DMS79 (cell line): Measurements from ENCODE around the gene ENTPD2.
"Not testable (repeated sequence)": the region's sequence is repeated elsewhere in the genome, so short reads cannot be mapped to it uniquely, and the experiment has no call there.

ENCODE experiments used
- DNase-seq: peaks from one replicate; lab custom pipeline; 2025; lab: John Stamatoyannopoulos, UW

The ENTPD2 gene

DNA sequence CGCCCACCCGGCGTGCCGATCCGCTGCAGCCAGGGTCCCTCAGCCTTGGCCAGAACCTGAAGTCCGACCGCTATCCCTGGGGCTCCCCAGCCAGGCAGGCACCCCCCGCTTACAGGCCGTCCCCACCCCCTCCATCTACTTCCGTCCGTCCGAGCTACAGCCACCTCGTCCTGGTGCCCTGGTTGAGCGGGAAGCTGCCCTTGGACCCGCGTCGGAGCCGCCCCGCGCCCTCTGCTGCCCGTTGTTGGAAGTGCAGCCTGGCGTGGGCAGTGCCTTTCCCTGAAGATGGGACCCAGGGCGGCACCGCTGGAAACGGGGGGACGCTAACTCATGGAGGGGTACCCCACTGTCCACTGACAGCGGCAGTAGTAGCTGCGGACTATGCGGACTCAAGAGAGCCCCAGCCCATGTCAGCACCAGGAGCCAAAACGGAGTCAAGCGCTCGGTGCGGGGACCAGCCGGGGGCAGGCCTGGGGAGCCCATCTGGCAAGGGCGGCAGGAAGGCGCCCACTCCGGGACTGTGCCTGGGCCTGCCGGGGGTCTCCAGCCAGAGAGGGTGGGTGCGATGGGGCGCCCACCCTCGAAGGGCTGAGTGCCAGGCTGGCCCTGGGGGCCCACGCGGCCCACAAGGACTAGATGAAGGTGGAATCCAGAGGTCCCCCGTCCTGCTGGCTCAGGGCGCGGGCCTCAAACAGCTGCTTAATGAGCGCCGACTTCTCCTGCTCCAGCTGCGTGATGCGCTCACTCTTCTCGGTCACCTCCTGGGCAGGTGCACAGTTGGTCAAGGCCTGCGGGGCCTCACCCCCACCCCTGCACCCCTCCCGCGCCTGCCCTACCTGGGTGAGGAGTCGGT is 10.4 kb upstream of the ENTPD2 start:
- DNase-seq = no peak

DNA sequence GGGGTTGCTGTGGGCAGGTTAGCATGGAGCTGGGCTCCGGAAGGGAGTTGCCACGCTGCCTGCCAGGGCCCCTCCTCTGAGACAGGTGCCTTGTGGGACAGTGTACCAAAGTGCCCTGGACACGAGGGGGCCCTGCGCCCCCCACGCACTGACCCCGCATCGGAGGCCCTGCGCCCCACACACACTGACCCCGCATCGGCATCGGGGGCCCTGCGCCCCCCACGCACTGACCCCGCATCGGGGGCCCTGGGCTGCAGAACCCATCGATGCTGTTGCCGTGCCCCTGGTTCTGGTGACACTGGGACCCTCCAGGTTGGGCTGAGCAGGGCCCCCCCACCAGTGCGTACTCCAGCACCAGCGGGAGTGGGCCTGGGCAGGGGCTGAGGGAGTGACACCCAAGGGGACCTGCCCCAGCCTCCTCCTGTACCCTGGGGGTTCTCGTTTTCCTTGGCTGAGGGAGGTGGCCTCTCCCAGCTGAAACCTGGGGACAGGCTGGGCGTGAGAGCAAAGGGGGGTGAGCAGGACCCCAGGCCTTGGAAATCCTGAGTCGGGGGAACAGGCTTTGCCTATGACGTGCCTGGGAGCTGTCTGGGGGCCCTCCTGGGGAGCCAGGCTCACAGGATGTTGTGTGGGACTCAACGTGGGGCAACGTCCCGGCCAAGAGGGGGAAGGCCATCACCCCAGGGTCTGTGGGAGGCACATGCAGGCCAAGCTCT is 9.6 kb upstream of the ENTPD2 start:
- no peak for DNase-seq

DNA sequence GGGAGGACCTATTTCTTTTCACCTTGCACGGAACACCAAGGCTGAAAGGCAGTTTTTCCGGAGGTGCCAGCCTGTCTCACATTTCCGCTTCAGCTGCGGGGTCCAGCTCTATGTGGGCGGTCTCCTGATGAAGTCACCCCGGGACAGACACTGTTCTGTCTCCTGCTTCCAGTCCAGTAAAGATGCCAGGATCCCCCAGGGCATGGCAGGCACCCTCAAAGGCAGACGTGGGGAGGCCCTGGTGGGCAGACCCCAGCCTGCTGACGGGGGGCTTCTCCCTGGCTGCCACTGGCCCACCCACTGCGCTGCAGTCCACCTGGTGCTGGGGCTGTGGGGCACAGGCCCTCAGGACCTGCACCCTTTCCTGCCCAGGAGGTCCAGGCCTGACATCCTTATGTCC is 8.9 kb upstream of the ENTPD2 start:
- not testable (repeated sequence) for DNase-seq

DNA sequence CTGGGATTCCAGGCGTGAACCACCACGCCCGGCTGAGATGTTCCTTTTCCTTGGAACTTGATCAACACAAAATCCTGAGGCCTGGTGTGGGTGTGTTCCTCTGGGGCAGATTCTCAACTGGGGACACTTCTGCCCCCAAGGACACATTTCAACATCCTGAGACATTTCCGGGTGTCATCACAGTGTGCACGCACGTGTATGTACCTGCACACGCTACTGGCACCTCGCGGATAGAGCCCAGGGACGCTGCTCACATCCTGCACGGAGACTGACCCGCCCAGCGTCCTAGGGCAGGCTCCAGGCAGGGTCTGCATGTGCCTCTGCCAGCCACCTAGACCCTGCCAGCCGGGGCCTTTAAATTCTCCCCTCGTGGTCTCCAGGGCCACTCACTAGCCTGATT is 8.5 kb upstream of the ENTPD2 start:
- DNase-seq = no peak

DNA sequence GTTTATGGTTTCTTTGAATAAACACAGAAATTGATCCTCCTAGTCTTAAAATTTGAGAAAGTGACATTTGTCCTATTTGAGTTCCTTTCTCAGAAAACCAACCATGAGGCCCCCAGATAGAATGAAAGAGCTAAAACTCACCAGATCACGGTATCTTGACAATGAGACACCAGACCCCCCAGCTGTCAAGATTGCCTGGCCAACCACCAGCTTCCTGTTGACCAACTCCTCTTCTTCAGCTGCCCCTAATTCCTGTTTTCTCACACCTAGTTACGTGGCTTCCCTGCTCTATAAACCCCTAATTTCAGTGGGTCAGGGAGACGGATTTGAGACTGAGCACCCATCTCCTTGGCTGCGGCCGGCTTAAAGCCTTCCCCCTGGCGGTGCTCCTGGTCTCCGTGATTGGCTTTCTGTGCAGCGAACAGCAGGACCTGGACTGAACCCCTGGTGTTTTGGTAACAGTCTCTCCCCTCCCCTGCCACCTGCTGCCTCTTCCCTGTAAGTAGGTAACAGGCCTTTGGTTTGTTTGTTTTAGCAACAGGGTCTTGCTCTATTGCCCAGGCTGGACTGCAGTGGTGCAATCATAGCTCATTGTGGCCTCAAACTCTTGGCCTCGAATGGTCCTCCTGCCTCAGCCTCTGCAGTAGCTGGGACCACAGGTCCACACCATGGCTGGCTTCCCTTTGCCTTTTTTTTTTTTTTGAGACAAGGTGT is 4.8 kb upstream of the ENTPD2 start:
- no peak for DNase-seq

DNA sequence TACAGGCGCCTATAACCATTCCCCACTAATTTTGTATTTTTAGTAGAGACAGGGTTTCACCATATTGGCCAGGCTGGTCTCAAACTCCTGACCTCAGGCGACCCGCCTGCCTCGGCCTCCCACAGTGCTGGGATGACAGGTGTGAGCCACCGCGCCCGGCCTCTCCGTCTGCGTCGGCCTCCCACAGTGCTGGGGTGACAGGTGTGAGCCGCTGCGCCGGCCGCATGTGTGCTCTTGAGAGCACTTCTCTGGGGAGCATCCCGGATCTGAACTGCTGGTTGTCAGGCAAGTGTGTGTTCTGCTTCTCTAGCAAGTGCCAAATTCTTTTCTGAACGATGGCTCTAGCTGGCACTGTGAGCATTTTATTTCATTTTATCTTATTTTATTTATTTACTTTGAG is 3.7 kb upstream of the ENTPD2 start:
- peak; percentile 66 for DNase-seq

DNA sequence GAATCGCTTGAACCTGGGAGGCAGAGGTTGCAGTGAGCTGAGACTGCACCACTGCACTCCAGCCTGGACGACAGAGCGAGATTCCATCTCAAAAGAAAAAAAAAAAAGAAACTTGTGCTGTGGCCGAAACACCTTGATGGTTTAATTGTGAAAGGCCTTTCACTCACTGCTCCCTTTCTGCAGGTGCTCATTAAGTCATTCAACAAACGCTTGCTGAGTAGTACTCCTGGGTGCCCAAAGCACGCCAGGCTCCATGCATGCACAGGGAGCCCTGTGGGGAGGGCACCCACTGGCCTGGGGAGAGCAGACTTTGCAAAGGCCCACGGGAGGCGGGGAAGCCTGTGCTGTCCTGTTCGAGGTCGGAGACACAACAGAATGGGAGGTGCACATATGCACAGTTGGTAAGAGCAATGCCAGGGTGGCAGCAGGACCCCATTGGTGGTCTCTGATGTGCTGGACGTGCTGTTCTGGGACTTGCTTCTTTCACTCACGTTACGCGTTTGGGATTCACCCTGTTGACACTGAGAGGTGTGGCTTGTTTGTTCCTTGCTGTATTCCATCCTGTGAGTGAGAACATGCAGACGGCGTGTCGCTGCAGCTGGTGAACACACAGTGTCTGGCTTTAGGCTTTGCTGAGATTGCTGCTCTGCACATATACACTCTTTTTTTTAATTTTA is 3.0 kb upstream of the ENTPD2 start:
- no peak for DNase-seq

DNA sequence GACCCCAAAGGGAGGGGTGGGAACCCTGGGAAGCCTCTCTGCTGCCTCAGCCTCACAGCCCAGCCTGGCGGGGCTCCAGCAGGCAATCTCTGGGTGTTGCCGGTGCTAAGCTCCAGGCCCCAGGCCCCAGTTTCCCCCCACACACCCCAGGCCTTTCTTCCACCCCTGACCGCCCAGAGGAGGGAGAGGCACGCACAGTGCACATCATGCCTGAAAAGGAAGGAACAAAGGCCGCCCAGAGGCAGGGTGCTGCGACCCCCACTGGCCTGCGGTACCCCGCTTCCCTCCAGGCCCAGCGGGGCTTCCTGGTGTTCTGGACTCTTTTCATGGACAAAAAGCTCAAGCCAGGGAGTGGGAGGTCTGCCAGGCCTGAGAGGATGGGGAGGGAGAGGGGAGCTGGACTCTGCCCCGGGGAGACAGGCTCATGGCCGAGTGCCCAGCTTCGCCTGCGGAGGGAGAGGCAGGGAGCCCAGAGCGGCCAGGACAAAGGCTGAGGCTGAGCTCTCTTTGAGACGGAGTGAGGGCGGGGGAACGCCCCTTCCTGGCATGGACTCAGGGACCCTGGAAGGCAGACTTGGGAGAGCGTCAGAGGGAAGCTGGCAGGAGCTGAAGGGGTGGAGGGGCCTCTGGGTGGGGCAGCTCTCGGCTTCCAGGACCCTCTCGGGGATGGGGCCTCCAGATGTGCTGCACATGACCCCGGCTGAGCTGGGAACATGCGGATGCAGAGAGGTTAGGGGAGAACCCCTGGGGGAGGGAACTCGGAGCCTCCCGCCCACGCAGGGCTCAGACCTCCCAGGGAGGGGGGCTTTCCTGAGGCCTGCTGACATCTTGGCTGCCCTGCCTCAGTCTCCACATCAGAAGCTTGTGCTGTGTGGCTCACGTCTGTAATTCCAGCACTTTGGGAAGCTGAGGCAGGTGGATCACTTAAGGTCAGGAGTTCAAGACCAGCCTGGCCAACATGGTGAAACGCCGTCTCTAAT is 1.8 kb upstream of the ENTPD2 start:
- peak; percentile 74 for DNase-seq

DNA sequence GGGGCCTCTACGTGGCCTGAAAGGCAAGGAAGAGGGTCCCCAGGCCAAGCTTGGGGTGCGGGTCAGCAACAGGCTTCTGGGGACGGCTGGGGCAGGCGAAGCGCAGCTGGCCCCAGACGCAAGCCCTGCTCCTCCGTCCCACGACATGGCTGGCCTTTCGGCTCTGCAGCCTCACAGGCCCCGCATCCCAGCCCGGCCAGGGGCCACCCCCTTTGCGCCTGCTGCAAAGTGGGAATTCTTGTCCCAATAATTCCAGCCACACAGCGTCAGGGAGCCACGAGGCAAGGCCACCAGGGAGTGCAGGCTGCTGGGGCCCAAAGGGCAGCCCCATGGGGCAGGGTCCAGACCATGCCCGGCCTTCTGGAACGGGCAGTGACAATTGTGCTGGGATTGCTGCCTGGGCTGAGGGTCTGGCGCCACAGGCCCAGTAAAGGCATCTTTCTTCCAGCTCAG is 1.1 kb upstream of the ENTPD2 start:
- DNase-seq = no peak

DNA sequence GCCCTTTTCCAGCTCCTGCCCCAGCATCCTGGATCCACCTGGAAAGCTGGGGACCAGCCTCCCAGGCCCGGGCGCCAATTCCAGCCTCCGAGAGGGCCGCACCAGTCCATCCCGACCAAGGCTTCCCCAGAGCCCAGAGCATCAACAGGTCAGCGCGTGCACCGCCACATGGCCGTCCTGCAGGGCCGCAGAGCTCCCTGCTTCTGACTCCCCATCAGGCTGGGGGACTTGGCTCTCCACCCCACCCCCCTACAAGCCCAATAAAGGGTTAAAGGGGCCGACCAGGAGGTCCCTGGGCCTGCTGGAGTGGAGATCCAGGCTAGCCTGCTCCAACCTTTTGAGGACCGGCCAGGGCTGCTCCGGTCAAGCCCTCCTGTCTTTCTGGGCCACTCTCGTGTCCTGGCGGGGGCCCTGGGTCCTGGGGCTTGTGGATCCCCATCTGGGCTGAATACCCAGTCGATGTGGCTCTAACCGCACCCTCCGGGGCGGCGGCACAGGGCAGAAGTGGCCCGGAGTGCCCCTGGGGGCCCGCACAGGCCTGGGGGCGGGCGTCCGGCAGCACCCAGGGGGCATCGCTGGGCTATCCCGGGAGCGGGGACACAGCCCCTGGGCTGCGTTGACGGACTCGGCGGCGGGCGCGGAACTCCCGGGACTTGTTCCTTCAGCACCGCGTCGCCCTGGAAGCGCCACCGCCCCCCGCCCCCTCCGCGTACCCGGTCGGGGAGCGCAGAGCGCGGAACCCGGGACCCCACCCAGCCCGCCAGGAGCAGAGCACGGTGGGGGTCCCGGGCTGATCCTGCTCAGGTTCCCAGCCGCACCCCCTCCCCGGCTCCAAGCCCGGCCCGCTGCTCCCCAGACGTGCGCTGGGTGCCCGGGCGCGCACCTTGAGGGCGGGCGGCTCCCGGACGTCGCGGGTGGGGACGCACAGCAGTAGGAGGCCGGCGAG is 590 bp downstream of the ENTPD2 start:
- DNase-seq = no peak

DNA sequence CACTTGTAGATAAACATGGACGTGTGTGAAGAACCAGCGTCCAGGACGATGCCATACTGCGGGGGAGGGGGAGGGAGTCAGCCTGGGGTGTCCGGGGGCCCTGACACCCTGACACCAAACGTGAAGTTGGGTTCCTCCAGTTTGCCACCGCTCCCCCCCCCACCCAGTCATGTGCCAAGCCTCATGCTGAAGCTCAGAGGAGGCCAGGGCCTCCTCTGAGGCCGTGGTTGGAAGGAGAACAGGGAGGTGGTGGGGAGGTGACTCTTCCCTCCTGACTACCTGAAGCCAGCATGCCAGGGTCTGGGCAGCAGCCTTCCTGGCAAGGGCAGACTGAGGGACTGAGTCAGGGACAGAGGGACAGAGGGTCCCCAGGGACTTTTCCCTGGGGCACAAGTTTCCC is 1.6 kb downstream of the ENTPD2 start:
- DNase-seq = no peak

DNA sequence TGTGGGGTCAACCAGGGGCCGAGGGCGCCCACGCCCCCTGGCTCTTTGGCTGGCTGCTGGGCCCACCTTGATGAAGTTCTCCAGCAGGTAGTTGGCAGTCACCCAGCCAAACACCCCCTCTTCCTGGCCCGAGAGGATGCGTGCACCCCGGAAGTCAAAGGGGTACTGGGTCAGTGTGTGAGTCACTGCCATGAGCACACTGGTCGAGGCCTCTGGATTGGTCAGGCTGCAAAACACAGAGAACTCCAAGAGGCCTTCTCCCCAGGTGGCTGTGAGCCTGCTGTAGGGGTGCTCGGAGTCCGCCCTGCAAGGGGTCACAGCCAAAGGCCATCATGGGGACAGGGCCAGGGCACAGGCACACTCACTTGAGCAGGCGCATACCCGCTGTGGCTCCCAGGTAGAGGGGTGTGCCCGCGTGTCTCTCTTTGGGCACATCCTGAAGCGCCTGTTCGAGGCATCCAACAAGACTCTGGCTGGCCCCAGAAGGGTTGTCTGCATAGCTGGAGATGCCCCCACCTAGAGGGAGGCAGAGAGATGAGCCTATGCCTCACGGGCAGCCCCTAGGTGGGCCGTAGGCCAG is 2.6 kb downstream of the ENTPD2 start:
- DNase-seq = no peak

DNA sequence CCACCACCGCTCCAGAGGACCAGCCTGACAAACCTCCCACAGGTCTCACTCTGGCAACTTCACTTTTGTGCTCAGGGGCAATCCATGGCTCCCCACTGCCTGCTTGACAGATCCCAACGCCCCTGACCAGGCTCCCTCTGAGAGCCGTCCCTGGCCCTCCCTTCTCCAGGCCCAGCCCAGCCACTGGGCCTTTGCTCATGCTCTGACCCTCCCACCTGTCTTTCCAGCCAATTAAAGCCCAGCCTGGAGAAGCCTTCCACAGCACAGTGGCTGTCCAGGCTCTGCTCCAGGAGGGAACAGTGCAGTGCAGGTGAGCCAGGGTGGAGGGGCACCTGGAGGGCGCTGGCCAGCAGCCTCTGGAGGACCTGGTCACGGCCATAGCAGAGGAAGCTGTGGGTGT is 3.3 kb downstream of the ENTPD2 start:
- no peak for DNase-seq

DNA sequence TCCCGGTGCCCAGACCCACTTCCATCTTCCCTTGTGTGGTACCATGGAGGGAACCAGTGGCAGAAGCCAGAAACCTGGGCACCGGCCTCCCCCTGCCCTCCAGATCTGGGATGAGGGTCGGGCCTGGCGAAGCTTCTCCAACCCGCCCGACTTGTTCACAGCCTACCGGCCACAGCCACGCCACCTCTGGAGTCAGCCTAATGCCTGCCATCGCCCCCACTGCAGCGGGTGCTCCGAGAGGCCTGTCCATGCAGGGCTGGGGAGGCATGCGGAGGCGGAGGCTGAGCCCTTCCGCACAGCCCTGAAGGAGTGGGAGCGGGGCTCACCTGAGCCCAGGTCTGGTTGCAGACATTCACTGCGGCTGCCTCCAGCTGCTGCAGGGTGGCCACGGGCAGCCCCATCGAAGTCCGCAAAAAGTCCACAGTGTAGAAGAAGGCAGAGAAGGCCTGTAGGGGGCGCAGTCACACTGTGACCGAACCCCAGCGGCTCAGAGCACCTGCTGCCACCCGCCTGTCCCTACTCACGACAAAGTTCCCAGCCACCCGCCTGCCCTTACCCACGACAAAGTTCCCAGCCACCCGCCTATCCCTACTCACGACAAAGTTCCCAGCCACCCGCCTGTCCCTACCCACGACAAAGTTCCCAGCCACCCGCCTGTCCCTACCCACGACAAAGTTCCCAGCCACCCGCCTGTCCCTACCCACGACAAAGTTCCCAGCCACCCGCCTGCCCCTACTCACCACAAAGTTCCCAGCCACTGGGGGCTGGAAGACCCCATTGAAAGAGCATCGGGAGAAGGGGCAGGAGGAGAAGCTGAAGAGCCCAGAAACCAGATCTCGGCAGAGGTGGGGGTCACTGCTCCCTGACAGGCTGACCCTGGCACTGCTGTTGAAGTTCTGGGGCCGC is 4.1 kb downstream of the ENTPD2 start:
- no peak for DNase-seq

DNA sequence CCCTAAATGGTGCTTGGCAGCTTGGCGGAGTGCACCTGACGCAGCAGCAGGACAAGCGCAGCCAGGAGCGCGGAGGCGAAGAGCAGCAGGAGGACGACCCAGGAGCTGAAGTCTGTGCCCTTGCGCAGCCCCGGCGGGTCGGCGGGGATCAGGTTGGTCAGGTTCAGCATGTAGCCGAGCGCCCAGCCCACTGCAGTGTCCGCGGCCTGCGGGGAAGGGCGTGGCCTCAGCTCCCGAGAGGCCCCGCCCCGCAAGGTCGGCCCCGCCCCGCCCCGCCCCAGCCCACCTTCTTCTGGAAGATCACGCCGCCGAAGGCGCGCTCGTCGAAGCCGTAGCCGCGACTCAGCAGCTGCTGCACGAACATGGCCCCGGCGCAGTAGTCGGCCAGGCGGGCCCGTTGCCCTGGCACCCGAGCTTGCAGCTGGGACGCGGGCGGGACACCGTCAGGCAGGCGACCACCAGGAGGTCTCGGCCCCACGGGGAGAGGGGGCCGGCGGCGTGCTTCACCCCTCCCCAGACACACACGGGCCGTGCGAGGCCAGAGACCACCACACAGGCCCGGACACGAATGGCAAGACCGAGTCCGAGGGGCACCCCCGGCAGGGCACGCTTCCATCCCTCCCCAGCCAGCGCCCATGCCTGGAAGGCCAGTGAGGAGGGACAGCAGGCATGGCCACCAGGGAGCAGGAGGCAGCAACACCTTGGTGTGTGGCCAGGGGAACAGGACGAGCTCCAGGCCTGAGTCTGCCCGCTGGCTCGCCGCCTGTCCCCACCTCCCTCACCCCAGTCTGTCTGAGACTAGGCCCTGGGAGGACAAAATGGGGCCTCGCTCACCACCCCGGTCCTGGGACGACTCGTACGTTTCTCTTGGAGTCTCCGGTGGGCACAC is 5.0 kb downstream of the ENTPD2 start:
- no peak for DNase-seq

DNA sequence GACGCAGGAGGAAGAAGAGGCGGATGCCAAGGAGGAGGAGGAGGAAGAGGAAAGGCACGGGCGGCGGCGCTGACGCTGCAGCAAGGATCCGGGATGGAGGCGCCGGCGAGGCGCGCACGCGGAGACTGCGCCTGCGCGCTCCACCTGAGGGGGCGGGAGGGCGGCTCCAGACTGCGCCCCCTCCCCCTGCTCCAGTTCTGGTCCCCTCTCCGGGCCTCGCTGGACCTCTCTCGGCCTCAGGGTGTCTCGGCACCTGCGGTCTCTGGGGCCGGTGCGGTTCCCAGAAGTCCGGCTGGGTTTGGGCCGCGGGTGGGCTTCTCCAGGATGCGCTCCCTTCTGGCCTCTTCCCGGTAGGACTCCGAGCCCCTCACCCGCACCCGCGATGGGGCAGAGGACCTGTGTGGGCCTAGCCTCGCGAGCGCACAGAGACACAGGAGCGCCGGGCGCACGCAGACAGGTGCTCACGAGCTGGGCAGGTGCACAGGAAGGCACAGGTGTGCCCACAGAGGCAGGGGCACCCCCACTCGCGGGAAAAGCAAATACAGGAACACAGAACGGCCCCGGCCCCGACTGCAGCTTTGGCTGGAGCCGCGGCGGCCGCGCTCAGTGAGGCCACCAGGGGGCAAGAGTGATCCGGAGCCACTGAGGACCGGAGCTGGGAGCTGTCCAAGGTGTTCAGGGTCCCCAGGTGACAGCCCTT is 7.6 kb downstream of the ENTPD2 start, which contains the start of gene NPDC1:
Gene NPDC1, minus strand, starts transcription at position 90 of the 700 bp plus-strand sequence. CDS start 188 bp downstream, outside the sequence.
- DNase-seq = peak; percentile 74
